ENCODE results near the gene ZNF764. TPM values are rescaled to one million over a fixed set of nuclear protein-coding genes. Genes with fewer than 3 reads are reported as not detected.
"Not testable (repeated sequence)": the region's sequence is repeated elsewhere in the genome, so short reads cannot be mapped to it uniquely, and the experiment has no call there.

Gene ZNF764
- total and polyA plus RNA-seq, 4 donors: 1.6 to 6.8 (median 4.2) TPM

DNA sequence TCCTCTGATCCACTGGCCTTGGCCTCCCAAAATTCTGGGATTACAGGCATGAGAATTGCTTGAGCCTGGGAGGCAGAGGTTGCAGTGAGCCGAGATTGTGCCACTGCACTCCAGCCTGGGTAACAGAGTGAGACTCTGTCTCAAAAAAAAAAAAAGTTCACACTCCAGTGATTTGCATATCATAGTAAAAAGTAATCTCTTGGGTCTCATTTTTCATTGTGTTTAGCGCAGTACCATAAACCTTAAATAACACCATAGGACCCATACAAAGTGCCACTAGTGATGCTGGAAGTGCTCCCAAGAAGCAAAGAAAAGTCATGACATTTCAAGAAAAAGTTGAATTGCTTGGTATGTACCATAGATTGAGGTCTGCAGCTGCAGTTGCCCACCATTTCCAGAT, 31.4 kb upstream of the ZNF764 start:
- not testable (repeated sequence) for H3K9ac ChIP-seq (ENCODE audit: low read depth in 1 of 2, low read length in 2 of 2); H3K27me3 ChIP-seq (ENCODE audit: control insufficient read depth in 4 of 4, insufficient read depth in 4 of 4, low read length in 3 of 4); H3K9me3 ChIP-seq (ENCODE audit: control insufficient read depth in 4 of 4, low read length in 3 of 4); DNase-seq (ENCODE audit: low spot score); H3K27ac ChIP-seq (ENCODE audit: low read depth in 1 of 2, low read length in 2 of 2); H3K36me3 ChIP-seq (ENCODE audit: control insufficient read depth in 4 of 4, insufficient read depth in 3 of 4, low read depth in 1 of 4, low read length in 3 of 4); H3K4me3 ChIP-seq (ENCODE audit: low read depth in 1 of 3, low read length in 3 of 3)
- peaks cover 2 to 15% (median 10%) of the 10 kb centered on the region in 4 donors for H3K4me1 ChIP-seq (ENCODE audit: control insufficient read depth in 4 of 4, insufficient read depth in 4 of 4, low read length in 3 of 4)
- WGBS: 96% methylated on average over 2 of the region's 2 CpGs

DNA sequence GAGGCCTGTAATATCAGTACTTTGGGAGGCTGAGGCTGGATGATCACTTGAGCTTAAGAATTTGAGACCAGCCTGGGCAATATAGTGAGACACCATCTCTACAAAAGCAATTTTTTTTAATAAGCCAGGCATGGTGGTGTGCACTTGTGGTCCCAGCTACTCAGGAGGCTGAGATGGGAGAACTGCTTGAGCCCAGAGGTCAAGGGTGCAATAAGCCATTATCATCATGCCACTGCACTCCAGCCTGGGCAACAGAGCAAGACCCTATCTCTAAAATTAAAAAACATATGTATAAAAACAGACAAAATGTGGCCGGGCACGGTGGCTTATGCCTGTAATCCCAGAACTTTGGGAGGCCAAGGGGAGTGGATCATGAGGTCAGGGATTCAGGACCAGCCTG, 30.5 kb upstream of the ZNF764 start:
- H3K9me3 ChIP-seq (ENCODE audit: control insufficient read depth in 4 of 4, low read length in 3 of 4): no peaks in the 10 kb centered on the region
- peaks cover 2 to 21% (median 10%) of the 10 kb centered on the region in 4 donors for H3K4me1 ChIP-seq (ENCODE audit: control insufficient read depth in 4 of 4, insufficient read depth in 4 of 4, low read length in 3 of 4)
- H3K36me3 ChIP-seq (ENCODE audit: control insufficient read depth in 4 of 4, insufficient read depth in 3 of 4, low read depth in 1 of 4, low read length in 3 of 4): no peaks in the 10 kb centered on the region
- TF ChIP-seq SP1 (IDR thresholded peaks at IDR 0.05) (no peak), FOXA2 (IDR thresholded peaks at IDR 0.05) (no peak)
- TF ChIP-seq, protein P1, sequence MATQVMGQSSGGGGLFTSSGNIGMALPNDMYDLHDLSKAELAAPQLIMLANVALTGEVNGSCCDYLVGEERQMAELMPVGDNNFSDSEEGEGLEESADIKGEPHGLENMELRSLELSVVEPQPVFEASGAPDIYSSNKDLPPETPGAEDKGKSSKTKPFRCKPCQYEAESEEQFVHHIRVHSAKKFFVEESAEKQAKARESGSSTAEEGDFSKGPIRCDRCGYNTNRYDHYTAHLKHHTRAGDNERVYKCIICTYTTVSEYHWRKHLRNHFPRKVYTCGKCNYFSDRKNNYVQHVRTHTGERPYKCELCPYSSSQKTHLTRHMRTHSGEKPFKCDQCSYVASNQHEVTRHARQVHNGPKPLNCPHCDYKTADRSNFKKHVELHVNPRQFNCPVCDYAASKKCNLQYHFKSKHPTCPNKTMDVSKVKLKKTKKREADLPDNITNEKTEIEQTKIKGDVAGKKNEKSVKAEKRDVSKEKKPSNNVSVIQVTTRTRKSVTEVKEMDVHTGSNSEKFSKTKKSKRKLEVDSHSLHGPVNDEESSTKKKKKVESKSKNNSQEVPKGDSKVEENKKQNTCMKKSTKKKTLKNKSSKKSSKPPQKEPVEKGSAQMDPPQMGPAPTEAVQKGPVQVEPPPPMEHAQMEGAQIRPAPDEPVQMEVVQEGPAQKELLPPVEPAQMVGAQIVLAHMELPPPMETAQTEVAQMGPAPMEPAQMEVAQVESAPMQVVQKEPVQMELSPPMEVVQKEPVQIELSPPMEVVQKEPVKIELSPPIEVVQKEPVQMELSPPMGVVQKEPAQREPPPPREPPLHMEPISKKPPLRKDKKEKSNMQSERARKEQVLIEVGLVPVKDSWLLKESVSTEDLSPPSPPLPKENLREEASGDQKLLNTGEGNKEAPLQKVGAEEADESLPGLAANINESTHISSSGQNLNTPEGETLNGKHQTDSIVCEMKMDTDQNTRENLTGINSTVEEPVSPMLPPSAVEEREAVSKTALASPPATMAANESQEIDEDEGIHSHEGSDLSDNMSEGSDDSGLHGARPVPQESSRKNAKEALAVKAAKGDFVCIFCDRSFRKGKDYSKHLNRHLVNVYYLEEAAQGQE (IDR thresholded peaks at IDR 0.05): no peak
- 96% methylated on average over 2 of the region's 2 CpGs for WGBS
- H3K4me3 ChIP-seq (ENCODE audit: low read depth in 1 of 3, low read length in 3 of 3): no peak overlapping the region
- DNase-seq (ENCODE audit: low spot score): no peak
- no peak overlapping the region for H3K9ac ChIP-seq (ENCODE audit: low read depth in 1 of 2, low read length in 2 of 2)
- no peak overlapping the region for H3K27ac ChIP-seq (ENCODE audit: low read depth in 1 of 2, low read length in 2 of 2)
- no peaks in the 10 kb centered on the region for H3K27me3 ChIP-seq (ENCODE audit: control insufficient read depth in 4 of 4, insufficient read depth in 4 of 4, low read length in 3 of 4)

DNA sequence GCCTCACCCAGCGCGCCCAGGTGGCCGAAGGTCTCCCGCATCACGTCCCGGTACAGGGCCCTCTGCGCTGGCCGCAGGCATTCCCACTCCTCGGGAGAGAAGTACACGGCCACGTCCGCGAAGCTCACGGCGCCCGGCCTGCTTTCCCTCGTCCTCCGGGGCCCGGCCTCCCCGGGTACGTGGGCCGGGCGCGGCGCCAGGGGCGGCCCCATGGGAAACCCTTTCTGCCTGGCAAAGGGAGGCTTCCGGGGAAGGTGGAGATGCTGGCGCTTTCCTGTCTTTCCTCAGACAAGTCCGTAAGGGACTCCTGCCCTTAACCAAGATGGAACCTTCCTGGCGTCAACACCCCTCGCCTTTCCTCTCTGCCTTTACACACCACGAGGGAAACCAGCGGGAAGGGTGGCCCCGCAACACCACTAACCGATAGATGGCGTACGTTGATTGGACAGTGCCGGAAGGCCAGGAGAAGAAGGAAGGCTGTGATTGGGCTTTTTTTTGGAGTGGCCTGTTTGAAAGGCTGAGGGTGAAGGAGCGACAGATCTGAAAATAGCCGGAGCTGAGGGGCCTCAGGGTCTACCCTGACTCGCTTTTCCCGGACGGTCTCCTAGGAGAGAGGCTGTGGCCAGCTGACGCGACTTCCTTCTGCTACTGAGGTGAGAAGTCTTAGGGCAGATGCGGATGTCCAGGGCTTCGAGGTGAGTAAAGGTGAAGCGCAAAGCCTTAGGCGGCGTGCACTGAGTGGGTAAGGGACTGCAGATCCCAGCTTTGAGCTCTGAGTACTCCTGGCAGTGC, 27.4 kb upstream of the ZNF764 start, which contains the start of gene ZNF785:
TSS of gene ZNF785 (minus strand) at position 298 of the 792 bp plus-strand sequence. CDS start at position 212, 86 bp downstream.
- H3K4me1 ChIP-seq (ENCODE audit: control insufficient read depth in 4 of 4, insufficient read depth in 4 of 4, low read length in 3 of 4): peaks cover 2 to 21% (median 10%) of the 10 kb centered on the region in 4 donors
- no peaks in the 10 kb centered on the region for H3K27me3 ChIP-seq (ENCODE audit: control insufficient read depth in 4 of 4, insufficient read depth in 4 of 4, low read length in 3 of 4)
- H3K27ac ChIP-seq (ENCODE audit: low read depth in 1 of 2, low read length in 2 of 2): peak within 1 kb of the TSS; percentile 77 to 80
- peaks cover 3 to 14% (median 6%) of the 10 kb centered on the region in 4 donors for H3K36me3 ChIP-seq (ENCODE audit: control insufficient read depth in 4 of 4, insufficient read depth in 3 of 4, low read depth in 1 of 4, low read length in 3 of 4)
- no peaks in the 10 kb centered on the region for H3K9me3 ChIP-seq (ENCODE audit: control insufficient read depth in 4 of 4, low read length in 3 of 4)
- 1% methylated on average over 50 of the region's 50 CpGs for WGBS
- peak within 1 kb of the TSS; percentile 69 to 72 for H3K9ac ChIP-seq (ENCODE audit: low read depth in 1 of 2, low read length in 2 of 2)
- peak; percentile 89 for DNase-seq (ENCODE audit: low spot score)
- peak within 1 kb of the TSS; percentile 73 to 96 (median 86) for H3K4me3 ChIP-seq (ENCODE audit: low read depth in 1 of 3, low read length in 3 of 3)
- TF ChIP-seq RAD21 (IDR thresholded peaks at IDR 0.05) (peak; percentile 72 to 74), FOXA1 (IDR thresholded peaks at IDR 0.05) (peak; percentile 60), HNF4A (conservative IDR thresholded peaks at IDR 0.05) (peak; percentile 44 to 52), FOXA2 (IDR thresholded peaks at IDR 0.05) (peak; percentile 38), RXRA (IDR thresholded peaks at IDR 0.05) (peak; percentile 71 to 73), HNF4G (IDR thresholded peaks at IDR 0.05) (no peak), TAF1 (conservative IDR thresholded peaks at IDR 0.05) (no peak), NR2F2 (IDR thresholded peaks at IDR 0.05) (peak; percentile 82), JUND (IDR thresholded peaks at IDR 0.05) (peak in 1 of 2 donors; percentile 38), EGR1 (IDR thresholded peaks at IDR 0.05; ENCODE audit: low read depth in 2 of 2) (peak in 1 of 2 donors; percentile 40), GABPA (IDR thresholded peaks at IDR 0.05 in 1 of 2, conservative IDR thresholded peaks at IDR 0.05 in 1 of 2) (peak; percentile 54 to 86), SP1 (IDR thresholded peaks at IDR 0.05) (peak; percentile 100), YY1 (IDR thresholded peaks at IDR 0.05) (peak; percentile 100)
- TF ChIP-seq, protein P2, sequence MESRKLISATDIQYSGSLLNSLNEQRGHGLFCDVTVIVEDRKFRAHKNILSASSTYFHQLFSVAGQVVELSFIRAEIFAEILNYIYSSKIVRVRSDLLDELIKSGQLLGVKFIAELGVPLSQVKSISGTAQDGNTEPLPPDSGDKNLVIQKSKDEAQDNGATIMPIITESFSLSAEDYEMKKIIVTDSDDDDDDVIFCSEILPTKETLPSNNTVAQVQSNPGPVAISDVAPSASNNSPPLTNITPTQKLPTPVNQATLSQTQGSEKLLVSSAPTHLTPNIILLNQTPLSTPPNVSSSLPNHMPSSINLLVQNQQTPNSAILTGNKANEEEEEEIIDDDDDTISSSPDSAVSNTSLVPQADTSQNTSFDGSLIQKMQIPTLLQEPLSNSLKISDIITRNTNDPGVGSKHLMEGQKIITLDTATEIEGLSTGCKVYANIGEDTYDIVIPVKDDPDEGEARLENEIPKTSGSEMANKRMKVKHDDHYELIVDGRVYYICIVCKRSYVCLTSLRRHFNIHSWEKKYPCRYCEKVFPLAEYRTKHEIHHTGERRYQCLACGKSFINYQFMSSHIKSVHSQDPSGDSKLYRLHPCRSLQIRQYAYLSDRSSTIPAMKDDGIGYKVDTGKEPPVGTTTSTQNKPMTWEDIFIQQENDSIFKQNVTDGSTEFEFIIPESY (IDR thresholded peaks at IDR 0.05): peak; percentile 85
- TF ChIP-seq, protein P3, sequence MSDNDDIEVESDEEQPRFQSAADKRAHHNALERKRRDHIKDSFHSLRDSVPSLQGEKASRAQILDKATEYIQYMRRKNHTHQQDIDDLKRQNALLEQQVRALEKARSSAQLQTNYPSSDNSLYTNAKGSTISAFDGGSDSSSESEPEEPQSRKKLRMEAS (IDR thresholded peaks at IDR 0.05): peak; percentile 100
- TF ChIP-seq, protein P4, sequence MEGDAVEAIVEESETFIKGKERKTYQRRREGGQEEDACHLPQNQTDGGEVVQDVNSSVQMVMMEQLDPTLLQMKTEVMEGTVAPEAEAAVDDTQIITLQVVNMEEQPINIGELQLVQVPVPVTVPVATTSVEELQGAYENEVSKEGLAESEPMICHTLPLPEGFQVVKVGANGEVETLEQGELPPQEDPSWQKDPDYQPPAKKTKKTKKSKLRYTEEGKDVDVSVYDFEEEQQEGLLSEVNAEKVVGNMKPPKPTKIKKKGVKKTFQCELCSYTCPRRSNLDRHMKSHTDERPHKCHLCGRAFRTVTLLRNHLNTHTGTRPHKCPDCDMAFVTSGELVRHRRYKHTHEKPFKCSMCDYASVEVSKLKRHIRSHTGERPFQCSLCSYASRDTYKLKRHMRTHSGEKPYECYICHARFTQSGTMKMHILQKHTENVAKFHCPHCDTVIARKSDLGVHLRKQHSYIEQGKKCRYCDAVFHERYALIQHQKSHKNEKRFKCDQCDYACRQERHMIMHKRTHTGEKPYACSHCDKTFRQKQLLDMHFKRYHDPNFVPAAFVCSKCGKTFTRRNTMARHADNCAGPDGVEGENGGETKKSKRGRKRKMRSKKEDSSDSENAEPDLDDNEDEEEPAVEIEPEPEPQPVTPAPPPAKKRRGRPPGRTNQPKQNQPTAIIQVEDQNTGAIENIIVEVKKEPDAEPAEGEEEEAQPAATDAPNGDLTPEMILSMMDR (IDR thresholded peaks at IDR 0.05; ENCODE audit: low read depth, low read length, missing input control): peak; percentile 32
